ENCODE results near the gene CDH22.

GRCh38 chr20:46206992-46207549 lies 101.2 kb downstream of the CDH22 start:
- TF ChIP-seq POLR2AphosphoS5 (IDR thresholded peaks at IDR 0.05; ENCODE audit: low read depth, low read length) (no peak), REST (IDR thresholded peaks at IDR 0.05; ENCODE audit: insufficient read depth in 1 of 2, low read depth in 2 of 2, low read length in 2 of 2) (no peak), TAF1 (IDR thresholded peaks at IDR 0.05; ENCODE audit: borderline replicate concordance, insufficient read depth, low read length) (no peak)
